ENCODE data around the gene ERI3.
A peak's percentile ranks its signal among the peaks of the same experiment; 100 is the strongest.

The ERI3 gene

GRCh38 chr1:44259090-44259489 lies 96.0 kb downstream of the ERI3 start:
- no peak for DNase-seq

DNA sequence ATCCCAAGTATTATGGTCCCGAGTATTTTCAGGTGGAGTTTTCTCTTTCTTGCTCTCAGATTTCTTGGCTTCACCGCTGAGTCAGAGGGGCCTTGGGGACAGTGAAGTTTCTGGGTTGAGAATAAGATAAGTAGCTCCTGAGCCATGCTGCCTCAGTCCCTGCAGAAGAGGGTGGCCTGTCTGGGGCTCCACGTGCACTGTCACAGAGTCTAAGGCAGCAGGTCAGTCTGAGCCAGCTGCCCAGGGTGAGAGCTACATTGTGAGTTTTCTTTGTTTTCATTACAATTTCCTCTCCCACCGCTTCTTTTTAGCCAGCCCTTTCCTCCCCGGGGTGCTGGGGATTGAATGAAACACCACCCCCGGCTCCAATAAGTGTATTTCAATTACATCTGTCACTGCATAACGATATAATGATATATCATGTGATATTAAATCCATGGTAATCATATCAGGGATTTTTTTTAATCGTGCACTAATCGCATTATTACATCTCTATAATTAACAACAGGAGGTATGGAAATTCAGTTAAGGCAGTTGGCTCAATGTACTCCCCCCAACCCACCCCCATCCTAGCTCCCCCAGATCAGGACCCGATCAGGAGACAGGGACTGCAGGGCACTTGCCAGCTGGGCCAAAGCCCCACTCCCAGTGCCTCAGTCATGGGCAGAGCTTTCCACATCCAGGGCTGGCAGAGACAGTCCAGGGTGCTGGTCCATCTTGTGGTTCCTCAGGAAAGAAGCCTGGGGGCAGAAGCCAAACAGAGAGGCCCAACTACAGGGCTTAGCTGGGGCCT lies 98.1 kb downstream of the ERI3 start:
- DNase-seq, result no peak

GRCh38 chr1:44254392-44254910 lies 100.6 kb downstream of the ERI3 start:
- no peak for DNase-seq

- no peak for DNase-seq
These were observed 102.9 kb downstream of the ERI3 start for GRCh38 chr1:44251989-44252671.

DNA sequence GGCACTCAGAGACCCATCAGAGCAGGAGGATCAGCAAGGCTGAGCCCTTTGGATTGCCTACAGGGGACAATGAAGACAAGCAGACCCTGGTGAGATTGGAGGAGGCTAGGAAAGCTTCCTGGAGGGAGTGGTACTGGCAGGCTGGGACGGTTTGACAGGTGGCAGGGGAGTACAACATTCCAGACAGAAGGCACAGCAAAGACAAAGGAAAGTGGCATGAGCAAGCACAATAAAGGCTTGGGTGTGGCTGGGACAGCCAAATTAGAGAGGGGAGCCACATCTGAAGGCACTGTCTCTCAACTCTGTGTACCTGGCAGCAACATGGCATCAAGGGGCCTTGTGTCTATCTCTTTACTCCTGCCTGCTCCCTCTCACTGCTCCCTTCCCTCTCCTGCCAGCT lies 103.6 kb downstream of the ERI3 start:
- no peak for DNase-seq

DNA sequence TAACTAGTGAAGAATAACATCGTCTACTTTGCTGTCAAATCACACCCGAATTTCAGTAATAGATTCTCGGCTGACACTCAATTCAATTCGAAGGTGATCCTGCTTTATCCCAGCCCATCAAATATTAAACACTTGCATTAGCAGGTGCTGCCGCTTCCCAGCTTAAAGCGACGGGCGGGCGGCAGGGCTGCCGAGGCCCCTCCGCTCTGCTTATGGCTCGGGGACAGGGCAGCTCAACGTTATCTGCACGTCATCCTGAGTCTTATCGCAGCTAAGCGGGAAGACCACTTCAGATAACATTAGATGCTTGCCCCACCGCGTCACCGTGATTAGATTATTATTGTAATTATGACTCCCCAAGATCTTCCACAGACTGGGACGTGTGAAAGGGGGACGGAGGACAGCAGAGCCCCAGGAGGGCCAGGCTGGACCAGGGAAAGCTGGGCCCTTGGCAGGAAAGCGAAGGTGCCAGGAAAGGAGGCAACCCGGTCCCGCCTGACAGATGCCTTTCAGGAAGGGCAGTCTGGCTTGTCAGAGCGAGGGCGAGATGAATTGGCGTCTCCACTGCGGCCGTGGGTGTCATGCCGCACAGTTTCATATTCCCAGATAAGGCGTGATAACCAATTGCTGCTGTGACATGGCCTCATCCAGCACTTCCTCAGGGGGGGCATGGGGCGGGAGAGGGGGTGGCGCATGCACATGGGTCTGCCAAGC lies 104.8 kb downstream of the ERI3 start:
- DNase-seq, result no peak

- DNase-seq, result no peak
These were observed 105.5 kb downstream of the ERI3 start for GRCh38 chr1:44249543-44249942.

DNA sequence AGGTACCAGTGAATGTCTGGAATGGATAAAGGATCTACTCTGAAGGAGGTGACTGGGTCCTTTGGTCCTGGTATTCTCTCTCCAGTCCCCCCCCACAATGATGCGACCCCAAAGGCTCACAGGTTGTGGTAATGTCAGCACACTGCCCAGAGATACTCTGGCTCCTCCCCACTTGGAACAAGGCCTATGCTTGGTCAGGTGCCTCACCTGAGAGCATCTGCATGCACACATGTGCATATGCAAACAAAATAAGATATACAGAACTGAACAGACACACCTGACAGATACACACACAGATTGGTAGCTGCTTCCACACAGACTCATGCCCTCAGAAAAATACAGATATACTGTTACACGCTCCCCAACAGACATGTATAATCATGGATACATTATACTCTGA lies 108.3 kb downstream of the ERI3 start:
- no peak for DNase-seq

DNA sequence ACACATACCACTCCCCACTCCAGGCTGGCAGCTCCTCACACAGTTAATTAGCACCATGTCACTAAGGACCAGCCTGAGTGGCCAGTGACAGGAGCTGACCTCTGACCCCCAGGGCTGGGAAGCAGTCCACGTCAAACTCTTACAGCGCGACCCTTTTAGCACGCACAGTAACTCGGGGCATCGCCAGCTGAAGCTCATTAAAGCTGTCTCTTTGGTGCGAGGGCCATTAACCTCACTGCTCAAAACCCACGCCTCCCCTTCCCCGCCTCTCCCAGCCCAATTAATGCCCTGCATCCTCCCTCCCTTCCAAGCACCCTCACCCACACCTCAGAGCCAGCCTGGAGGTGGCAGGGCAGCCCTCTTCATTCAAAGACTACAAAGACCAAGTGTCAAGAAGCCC lies 110.1 kb downstream of the ERI3 start:
- DNase-seq, result no peak

DNA sequence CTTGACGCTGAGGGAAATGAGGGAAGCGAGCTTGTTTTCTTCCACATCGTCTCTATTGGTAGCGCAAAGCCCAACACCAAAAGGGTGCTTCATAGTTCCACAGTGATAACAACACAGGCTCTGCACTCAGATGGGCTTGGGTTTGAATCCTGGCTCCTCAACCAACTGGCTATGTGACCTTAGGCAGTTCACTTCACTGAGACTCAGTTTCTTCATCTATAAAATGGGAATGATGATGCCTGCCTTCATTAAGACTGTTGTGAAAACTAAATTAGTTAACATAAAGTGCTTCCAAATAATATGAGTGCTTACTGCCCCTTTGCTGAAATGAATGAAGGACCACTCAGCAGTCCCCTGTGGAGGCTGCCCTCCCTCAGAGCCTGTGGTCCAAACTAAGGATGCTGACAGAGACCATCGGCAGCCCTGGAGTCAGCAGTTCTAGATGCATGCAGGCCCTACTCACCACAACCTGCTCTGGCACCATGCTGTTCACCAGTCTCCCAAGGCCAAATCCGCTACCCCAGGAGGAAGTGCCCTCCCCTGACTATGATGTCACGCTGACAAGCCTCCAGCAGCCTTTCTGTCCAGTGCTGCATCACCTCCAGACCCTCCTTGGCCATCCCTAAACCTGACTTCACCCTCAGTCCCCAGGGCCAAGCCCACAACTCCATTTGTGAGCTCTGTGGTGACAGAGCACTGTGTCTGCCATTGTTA lies 111.1 kb downstream of the ERI3 start:
- DNase-seq, result no peak

DNA sequence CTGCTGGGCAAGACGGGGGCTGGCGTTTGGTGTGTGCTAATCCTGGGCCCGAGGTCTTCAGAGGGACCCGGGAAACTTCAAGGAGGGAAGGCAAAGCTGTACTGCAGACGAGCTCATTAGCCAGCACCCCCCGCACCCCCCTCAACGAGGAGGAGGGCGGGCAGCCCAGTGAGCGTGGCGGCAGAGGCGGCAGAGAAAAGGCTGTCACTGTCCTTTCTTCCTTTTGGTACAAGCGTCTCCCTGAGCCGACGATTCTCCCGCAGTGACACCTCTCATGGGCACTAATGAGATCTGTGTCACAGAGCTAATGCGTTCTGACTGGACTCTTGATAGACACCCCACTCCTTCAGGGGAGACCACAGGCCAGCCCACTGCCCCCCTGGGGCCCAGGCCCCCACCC lies 112.3 kb downstream of the ERI3 start:
- no peak for DNase-seq

DNA sequence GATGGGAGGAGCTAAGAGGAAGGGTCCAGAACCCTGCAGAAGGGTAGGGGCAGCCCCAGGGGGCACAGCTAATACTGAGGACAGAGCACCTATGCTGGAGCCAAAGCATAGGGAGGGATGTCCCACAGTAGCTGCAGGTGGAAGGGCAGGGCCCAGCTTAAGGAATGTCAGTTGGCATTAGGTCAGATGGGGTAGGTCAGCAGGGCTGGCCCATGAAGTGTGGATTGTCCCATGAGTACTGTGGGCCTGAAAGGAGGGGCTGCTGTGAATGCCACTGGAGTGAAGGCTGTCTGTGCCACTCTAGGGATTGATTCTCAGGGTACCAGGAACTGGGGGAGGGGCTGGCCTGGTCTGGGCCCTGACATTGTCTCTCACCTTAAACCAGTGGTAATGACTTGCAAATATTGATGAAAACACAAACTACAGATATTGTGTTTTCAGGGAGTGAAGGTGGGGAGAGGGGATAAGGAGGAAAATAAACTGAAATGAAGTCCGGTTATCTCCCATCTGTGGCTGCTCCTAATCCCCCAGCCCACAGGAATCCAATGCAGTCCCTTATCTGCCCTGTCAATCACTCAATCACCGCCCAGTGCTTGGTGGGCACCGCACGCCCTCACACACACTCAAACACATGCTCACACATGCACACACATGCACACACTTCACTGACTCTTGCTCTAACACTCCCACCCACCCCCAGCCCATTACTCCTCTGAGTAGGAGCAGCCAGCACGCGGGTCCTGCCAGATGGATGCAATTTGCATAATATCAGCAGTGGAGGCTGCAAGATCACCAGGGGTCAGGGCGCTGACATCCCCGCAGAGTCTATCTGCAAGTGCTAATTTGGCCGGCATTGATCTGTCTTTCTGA lies 114.0 kb downstream of the ERI3 start:
- no peak for DNase-seq

DNA sequence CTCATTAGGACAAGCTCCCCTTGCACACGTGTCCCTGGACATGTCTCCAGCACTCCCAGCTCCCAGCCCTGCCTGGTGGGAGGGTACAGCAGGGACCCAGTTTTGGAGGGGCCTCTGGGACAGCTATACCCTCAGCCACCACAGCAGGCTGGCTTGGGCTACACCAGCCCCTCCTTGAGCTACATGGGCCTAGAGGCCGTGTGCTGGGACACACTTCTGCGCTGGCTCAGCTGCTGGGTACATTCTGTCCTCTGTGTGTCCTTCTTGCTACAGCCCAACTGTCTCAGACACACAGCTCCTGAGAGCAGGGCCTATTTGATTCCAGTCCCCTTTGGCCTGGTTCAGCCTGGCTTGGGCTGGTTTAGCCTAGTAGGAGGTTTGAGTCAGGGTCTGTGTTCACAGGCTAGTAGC lies 115.1 kb downstream of the ERI3 start:
- DNase-seq, result no peak

GRCh38 chr1:44239331-44239960 lies 115.6 kb downstream of the ERI3 start:
- peak; percentile 81 for DNase-seq

- no peak for DNase-seq
These were observed 116.4 kb downstream of the ERI3 start for GRCh38 chr1:44238660-44239059.

DNA sequence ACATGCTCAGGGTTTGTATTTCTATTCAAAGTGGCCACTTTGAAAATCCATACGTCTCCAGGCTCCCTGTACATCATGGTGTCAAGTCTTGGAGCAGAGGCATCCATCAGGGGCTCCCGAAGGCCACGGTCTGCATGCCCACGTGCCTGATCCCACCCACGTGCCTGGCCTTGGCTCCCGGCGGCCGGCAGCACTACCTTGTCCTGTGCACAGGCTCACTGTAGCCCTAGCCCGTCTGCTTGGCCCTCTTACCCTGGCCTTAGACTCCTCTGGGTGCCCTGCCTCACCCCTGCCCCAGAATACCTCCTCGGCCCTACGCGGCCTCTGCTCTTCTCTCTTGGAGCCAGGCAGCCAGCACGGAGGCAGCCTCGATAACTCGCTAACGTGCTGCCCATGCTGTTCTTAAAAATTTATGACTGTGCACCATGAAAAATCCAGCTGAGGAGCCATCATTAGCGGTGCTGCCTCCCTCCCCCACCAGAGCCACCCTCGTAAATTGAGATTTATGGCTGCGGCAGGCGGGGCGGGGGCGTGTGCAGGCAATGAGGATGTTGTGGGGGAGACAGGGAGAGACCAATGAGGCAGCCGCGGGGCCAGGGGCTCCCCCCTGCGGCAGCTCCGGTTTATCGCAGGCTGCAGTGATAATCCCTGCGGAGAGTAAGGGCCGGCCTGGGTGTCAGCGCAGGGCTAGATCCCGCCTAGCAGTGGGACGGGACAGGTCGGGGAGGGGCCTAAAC lies 117.2 kb downstream of the ERI3 start:
- peak; percentile 84 for DNase-seq

GRCh38 chr1:44236490-44237272 lies 118.4 kb downstream of the ERI3 start:
- DNase-seq, result no peak

- DNase-seq, result no peak
These were observed 119.2 kb downstream of the ERI3 start for GRCh38 chr1:44235808-44236207.

DNA sequence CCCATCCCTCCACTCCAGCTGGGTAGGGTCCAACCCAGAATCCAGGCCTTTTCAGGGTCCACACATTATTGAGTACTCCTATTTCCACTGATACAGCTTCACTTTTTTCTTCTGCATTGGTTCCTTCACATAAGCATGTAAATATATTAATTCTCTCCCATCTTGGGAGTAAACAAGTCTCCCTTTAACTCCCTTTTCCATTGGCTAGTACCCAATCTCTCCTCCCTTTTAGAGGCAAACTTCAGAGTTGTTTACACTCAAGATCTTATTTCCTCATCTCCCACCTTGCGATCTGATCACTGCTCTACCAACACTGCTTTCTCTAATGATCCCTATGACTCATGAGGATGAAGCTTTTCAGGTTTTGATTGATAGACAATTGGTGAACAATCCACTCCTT lies 121.5 kb downstream of the ERI3 start:
- DNase-seq, result no peak

GRCh38 chr1:44230796-44231195 lies 124.3 kb downstream of the ERI3 start:
- no peak for DNase-seq

All from EL (cell line).